HUES48 (cell line): ENCODE measurements around the gene SNRNP70.
A peak's percentile ranks its signal among the peaks of the same experiment; 100 is the strongest.
"Not testable (repeated sequence)": the region's sequence is repeated elsewhere in the genome, so short reads cannot be mapped to it uniquely, and the experiment has no call there.

Experiments
- H3K27ac ChIP-seq: one replicate; pipeline ENCODE4 v1.7.0; 2013; ENCODE audit warnings: low read depth, low read length, inconsistent platforms
- H3K27me3 ChIP-seq: 2 replicates; pipeline ENCODE4 v1.6.1; 2013; ENCODE audit warnings: mild to moderate bottlenecking, low read length; ENCODE audit not compliant: control insufficient read depth, insufficient read depth
- H3K36me3 ChIP-seq: 2 replicates; pipeline ENCODE4 v1.6.1; 2013; ENCODE audit warnings: low read length; ENCODE audit not compliant: control insufficient read depth, insufficient read depth
- H3K4me1 ChIP-seq: 2 replicates; pipeline ENCODE4 v1.6.1; 2013; ENCODE audit warnings: mild to moderate bottlenecking, low read length; ENCODE audit not compliant: control insufficient read depth, insufficient read depth
- H3K4me3 ChIP-seq: 2 replicates; pipeline ENCODE4 v1.5.1; 2013; ENCODE audit warnings: mild to moderate bottlenecking, low read depth, low read length
- H3K9ac ChIP-seq: 2 replicates; pipeline ENCODE4 v1.6.1; 2013; ENCODE audit warnings: mild to moderate bottlenecking, low read depth, low read length, moderate library complexity
- H3K9me3 ChIP-seq: 2 replicates; pipeline ENCODE4 v1.6.1; 2013; ENCODE audit warnings: low read length; ENCODE audit not compliant: control insufficient read depth, insufficient read depth

SNRNP70 gene

DNA sequence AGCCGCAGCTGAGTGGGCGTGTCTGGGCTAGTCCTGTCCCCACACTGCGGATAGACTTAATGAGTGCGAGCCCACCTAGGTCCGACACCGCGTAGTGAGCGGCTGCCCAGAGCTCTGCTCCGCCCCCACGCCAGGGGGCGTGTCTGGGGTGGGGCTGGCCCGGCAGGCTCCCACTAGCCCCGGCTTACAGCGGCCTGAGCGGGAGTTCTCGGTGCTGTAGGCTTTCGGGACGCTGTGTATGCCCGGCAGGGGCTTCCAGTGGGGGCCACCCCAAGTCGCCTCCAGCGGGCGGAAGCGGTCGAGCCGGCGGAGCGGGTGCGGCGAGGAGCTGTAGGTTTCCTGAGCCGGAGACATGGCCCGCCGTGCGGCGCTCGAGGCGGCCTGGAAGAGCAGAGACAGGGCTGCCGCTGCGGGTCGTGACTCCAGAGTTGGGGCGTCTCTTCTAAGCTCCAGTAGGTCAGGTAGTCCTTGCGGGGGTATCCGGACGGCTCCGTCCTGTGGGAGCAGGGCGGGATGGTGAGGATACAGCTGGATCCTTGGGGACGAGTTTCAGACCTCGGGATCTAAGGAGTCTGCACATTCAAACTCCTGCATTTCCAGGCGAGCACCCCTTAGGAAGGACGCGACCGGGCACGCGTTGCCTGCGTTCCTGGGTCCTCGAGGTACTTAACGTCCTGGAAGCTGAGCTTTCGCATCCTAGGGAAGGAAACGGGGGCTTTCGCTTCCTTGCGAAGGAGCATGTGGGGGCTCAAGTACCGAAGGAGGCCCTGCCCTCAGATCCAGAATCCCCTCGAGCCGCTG lies 28.9 kb upstream of the SNRNP70 start:
- no peak overlapping the region for H3K27ac ChIP-seq
- peak overlapping the region; percentile 58 for H3K4me3 ChIP-seq

DNA sequence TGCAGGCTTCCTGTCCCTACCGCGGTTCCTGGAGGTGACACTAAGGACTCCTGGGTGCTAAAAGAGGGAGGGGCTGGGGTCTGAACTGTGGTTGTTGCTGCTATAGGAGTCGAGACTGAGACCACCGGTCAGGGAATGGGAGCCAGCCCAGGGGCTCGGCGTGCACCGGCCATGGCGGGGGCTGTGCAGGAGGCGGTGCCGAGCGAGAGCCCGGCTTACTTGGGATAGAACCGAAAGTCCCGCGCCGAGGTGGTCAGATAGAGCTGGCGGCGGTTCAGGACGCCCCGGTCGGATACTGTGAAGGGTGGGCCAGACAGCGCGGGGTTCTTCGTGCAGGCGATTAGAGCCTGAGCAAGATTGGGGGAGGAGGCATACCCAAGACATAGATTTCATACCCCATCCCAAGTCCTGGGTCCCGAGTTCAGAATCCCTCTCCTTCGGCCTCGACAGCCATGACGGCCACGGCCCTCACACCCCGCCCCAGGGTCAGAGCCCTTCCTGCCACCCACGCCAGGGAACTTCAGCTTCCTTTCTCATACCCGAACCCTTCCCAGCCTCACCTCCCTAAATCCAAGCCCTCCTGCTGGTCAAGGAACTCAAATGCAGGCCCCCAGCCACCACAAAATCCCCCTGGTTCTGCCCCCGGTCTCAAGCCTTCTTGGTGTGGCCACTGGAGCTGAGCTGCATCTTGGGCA lies 28.2 kb upstream of the SNRNP70 start:
- not testable (repeated sequence) for H3K36me3 ChIP-seq, H3K9me3 ChIP-seq, H3K27ac ChIP-seq, H3K9ac ChIP-seq
- H3K27me3 ChIP-seq = peaks cover 47% of the 10 kb centered on the region
- peaks cover 13% of the 10 kb centered on the region for H3K4me1 ChIP-seq
- peak overlapping the region; percentile 58 for H3K4me3 ChIP-seq

More for the DNA sequence above, 28.9 kb upstream of the SNRNP70 start:
- H3K36me3 ChIP-seq = no peaks in the 10 kb centered on the region
- peaks cover 47% of the 10 kb centered on the region for H3K27me3 ChIP-seq
- H3K9ac ChIP-seq = no peak overlapping the region
- H3K4me1 ChIP-seq = peaks cover 13% of the 10 kb centered on the region
- H3K9me3 ChIP-seq = no peaks in the 10 kb centered on the region

DNA sequence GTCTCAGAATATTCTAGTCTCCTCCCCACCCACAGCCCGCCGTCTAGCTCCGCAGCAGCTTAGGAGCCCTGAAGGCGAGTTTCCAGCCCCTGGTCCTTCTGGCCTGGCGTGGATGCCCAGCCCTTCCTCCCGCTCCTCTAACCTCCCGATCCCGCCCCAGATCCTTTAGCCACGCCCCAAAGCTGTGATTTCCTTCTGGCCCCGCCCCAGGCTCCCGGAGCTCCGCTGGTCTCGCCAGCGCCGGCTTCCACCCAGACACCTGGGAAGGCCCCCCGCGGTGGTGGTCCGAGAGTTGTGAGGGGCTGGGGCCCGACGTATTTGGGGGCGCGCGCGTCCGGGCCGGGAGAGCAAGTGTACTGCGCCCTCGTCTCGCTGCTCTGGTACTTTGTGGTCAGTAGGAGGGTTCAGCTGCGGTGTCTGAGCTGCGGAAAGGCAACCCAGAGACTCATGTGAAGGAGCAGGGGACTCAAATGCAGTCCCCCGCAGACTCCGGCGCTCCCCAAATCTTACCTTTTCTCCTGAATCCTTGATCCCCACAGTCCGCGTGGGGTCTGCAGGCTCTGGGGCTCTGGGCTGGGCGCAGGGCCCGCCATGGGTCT lies 27.5 kb upstream of the SNRNP70 start, which contains the start of gene CGB7:
CGB7 (minus strand) TSS at position 114 of the 599 bp plus-strand sequence. CDS start 2,374 bp downstream, outside the sequence.
- Histone ChIP-seq H3K27ac (no peak within 1 kb of the TSS), H3K4me3 (peak within 1 kb of the TSS; percentile 58), H3K4me1 (peaks cover 13% of the 10 kb centered on the region), H3K9ac (no peak within 1 kb of the TSS), H3K36me3 (no peaks in the 10 kb centered on the region), H3K9me3 (no peaks in the 10 kb centered on the region), H3K27me3 (peaks cover 47% of the 10 kb centered on the region)

DNA sequence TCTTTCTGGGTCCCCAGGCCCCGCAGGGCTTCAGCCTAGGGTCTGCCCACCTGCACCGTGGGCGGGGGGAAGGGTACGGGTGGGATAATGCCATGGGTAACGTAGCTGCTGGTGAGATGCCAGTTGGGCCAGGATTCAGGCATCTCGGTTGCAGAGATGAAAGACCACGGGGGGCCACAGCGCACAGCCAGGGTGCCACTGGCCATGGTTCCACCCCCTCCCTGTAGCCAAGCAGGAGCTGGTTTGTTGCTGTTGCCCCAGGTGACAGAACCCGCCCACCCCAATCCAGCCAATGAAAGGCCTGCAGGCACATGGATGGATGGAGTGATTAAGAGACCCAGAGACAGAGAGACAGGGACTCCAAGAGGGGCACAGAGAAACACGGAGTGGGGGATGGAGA lies 26.7 kb upstream of the SNRNP70 start:
- Histone ChIP-seq H3K9ac (no peak overlapping the region), H3K4me3 (no peak overlapping the region), H3K4me1 (peaks cover 15% of the 10 kb centered on the region), H3K27me3 (peaks cover 47% of the 10 kb centered on the region), H3K9me3 (no peaks in the 10 kb centered on the region), H3K27ac (no peak overlapping the region), H3K36me3 (no peaks in the 10 kb centered on the region)

DNA sequence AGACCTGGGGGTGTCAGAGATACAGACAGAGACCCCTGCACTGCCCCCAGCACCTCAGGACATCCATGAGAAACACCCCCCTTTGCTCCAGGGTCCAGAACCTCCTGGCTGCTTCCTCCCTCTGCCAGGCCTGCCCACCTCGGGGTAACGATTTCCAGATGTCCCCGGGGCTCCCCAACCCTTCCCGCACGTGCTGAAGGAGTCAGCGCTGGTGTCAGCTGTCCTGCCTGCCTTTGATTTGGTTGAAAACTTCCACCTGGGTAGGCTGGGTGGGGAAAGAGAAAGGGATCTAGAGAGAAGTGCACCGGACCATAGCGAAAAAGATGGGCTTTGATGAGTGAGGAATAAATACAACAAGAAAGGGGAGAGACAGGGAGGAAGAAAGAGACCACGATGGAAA lies 26.2 kb upstream of the SNRNP70 start:
- H3K4me1 ChIP-seq = peaks cover 20% of the 10 kb centered on the region
- no peak overlapping the region for H3K4me3 ChIP-seq
- H3K27me3 ChIP-seq = peaks cover 47% of the 10 kb centered on the region
- H3K36me3 ChIP-seq = no peaks in the 10 kb centered on the region
- no peak overlapping the region for H3K9ac ChIP-seq
- H3K9me3 ChIP-seq = no peaks in the 10 kb centered on the region
- H3K27ac ChIP-seq = no peak overlapping the region

DNA sequence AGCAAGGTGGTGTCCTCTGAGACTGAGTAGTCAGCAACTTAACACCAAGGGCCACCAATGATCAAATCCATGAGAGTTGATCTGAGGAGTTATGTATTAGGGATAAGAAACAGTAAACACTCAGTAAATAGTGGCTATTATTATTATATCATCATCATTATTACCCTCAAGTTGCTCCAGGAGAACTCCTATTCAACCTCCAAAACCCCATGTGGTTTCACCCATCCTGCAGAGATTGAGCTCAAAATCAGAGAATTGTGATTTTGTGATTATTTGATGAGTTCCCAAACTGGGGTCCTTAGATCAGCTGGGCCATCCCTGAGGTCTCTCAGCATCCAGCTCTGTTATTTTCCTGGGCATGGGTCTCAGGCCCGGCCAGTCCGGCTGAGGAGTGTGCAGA lies 24.3 kb upstream of the SNRNP70 start:
- Histone ChIP-seq H3K9me3 (no peaks in the 10 kb centered on the region), H3K9ac (no peak overlapping the region), H3K4me1 (peaks cover 31% of the 10 kb centered on the region), H3K27ac (no peak overlapping the region), H3K36me3 (no peaks in the 10 kb centered on the region), H3K27me3 (peaks cover 45% of the 10 kb centered on the region), H3K4me3 (no peak overlapping the region)

DNA sequence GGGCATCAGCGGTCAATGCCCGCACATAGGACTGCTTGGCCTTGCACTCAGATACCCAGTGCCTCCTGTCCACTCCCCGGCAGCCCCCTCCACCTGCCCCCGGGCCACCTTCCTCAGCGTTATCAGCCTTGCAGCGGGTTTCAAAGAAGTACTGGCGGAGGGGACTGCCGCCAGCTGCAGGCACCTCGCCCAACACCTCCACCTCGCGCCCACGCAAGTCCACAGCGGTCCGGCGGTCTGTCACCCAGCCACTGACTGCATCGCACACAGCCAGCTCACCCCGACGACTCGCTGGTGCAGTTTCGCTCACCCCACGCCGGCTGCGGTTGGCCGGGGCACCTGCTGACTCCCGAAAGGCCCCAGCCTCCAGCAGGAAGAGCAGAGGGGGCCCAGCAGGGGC lies 23.8 kb upstream of the SNRNP70 start:
- Histone ChIP-seq H3K36me3 (no peaks in the 10 kb centered on the region), H3K4me3 (no peak overlapping the region), H3K27me3 (peaks cover 45% of the 10 kb centered on the region), H3K9ac (no peak overlapping the region), H3K9me3 (no peaks in the 10 kb centered on the region), H3K4me1 (peaks cover 35% of the 10 kb centered on the region), H3K27ac (no peak overlapping the region)

DNA sequence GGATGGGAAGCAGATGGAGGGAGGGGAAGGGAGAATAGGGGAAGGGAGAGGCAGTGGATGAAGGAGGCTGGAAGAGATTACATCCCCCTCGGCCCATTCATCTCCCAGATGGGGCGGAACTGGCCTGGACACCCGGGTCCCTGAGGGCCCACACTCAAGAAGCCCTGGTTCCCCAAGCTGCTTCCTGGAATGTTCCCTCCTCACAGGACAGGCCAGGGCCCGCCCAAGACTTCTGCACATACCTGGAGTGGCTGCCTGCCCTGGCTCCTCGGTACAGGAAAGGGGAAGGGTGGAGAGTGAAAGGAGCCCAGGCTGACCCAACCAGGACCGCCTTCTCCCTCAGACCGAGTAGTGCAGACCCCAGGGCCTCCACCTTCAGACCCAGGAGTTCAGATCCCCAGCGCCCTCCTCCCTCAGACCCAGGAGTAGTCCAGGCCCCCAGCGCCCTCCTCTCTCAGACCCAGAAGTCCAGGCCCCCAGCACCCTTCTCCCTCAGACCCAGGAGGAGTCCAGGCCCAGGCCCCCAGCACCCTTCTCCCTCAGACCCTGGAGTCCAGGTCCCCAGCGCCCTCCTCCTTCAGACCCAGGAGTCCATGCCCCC lies 21.1 kb upstream of the SNRNP70 start:
- peak overlapping the region; percentile 47; the same call in 1 of the 2 replicates for H3K4me3 ChIP-seq
- H3K9me3 ChIP-seq = no peaks in the 10 kb centered on the region
- peaks cover 42% of the 10 kb centered on the region for H3K27me3 ChIP-seq
- no peaks in the 10 kb centered on the region for H3K36me3 ChIP-seq
- H3K27ac ChIP-seq = no peak overlapping the region
- no peak overlapping the region for H3K9ac ChIP-seq
- H3K4me1 ChIP-seq = peaks cover 22% of the 10 kb centered on the region

DNA sequence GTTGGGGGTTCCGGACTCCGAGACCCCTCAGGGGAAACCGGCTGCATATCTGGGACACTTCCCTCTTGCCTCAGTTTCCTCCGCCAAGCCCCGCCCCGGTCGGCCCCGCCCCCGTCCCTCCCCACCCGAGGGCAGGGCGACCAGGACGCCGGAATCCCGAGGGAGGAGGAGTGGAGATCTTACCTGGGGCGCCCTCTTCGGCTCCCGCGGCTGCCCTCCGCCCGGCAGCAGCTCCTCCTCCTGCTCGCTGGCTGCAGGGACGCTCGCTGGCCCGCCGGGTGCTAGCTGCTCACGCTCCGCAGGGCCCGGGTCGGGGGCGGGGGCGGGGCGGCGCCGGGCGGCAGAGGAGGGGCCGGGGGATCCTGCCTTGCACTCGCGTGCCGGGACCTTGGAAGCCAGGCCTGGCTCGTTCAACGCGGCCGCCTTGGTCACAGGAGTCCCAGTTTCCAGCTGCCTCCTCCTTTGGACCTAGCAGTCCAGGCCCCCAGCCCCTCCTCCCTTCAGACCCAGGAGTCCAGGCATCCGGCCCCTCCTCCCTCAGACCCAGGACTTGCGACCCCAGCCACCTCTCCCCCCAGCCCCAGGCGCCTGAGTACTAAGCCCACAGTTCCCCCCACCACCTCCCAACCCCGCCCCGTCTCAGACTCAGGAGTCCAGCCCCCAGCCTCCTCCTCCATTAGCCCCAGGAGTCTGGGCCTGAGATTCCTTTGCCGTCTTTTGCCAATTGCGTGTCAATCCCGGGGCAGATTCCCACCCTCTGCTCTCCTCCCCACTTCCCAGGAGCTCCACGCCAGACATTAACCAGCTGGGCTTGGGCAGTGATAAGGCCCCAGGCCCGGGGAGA lies 20.3 kb upstream of the SNRNP70 start, which contains the start of gene NTF4:
NTF4 (minus strand) TSS at position 51 of the 844 bp plus-strand sequence. CDS start 2,821 bp downstream, outside the sequence.
- Histone ChIP-seq H3K27me3 (peaks cover 45% of the 10 kb centered on the region), H3K36me3 (no peaks in the 10 kb centered on the region), H3K9ac (no peak within 1 kb of the TSS), H3K4me1 (peaks cover 22% of the 10 kb centered on the region), H3K4me3 (peak within 1 kb of the TSS; percentile 47), H3K9me3 (no peaks in the 10 kb centered on the region), H3K27ac (peak within 1 kb of the TSS; percentile 35)

DNA sequence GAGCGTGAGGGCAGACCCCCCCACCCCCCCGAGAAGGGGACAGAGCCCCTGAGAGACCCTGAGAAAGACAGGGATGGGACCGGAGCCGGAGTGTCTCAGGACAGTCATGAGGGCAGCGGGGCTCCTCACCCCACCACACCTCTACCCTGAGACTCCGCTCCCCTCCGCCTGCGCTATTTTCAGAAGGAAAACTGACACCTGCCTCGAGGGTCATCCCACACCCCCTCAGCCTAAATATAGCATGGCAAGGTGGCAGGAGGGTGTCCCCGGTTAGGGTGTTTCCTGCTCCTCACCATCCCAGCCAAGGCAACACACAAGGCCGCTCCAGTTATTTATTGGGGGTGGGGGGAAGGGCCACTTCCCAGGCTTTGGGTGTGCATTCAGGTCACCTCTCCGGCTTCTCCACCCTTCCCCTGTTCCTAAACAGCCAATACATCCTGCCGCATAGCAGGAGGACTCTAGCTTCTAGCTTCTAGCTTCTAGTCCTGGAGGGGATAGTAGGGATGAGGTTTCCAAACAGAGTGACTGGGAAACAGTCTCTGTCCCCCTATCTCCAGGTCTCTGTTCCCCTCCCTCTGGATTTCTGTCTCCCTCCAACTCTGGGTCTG lies 19.2 kb upstream of the SNRNP70 start:
- peaks cover 55% of the 10 kb centered on the region for H3K27me3 ChIP-seq
- no peaks in the 10 kb centered on the region for H3K9me3 ChIP-seq
- H3K9ac ChIP-seq = no peak overlapping the region
- H3K27ac ChIP-seq = no peak overlapping the region
- no peaks in the 10 kb centered on the region for H3K36me3 ChIP-seq
- H3K4me3 ChIP-seq = no peak overlapping the region
- H3K4me1 ChIP-seq = peaks cover 22% of the 10 kb centered on the region
